Measurements from ENCODE around the gene DHCR24.

DHCR24 gene

GRCh38 chr1:54906586-54906985 is 19.6 kb upstream of the DHCR24 start:
- no peak for DNase-seq (ENCODE audit: low read depth)
- TF ChIP-seq CTCF (IDR thresholded peaks at IDR 0.05; ENCODE audit: control insufficient read depth, extremely low read depth, insufficient read depth) = no peak
- H3K4me3 ChIP-seq (ENCODE audit: low read depth, low read length) = no peak overlapping the region

- peak; percentile 90 for DNase-seq (ENCODE audit: low read depth)
- no peak for TF ChIP-seq CTCF (IDR thresholded peaks at IDR 0.05; ENCODE audit: control insufficient read depth, extremely low read depth, insufficient read depth)
- no peak overlapping the region for H3K4me3 ChIP-seq (ENCODE audit: low read depth, low read length)
Measured at GRCh38 chr1:54904476-54905048, 17.6 kb upstream of the DHCR24 start.

- no peak overlapping the region for H3K4me3 ChIP-seq (ENCODE audit: low read depth, low read length)
- DNase-seq (ENCODE audit: low read depth) = no peak
- TF ChIP-seq CTCF (IDR thresholded peaks at IDR 0.05; ENCODE audit: control insufficient read depth, extremely low read depth, insufficient read depth) = no peak
Measured at GRCh38 chr1:54894271-54894670, 7.3 kb upstream of the DHCR24 start.

- no peak for TF ChIP-seq CTCF (IDR thresholded peaks at IDR 0.05; ENCODE audit: control insufficient read depth, extremely low read depth, insufficient read depth)
- DNase-seq (ENCODE audit: low read depth) = no peak
- no peak overlapping the region for H3K4me3 ChIP-seq (ENCODE audit: low read depth, low read length)
Measured at GRCh38 chr1:54892586-54892985, 5.6 kb upstream of the DHCR24 start.

GRCh38 chr1:54889132-54889725 is 2.2 kb upstream of the DHCR24 start:
- TF ChIP-seq CTCF (IDR thresholded peaks at IDR 0.05; ENCODE audit: control insufficient read depth, extremely low read depth, insufficient read depth) = no peak
- H3K4me3 ChIP-seq (ENCODE audit: low read depth, low read length) = no peak overlapping the region
- no peak for DNase-seq (ENCODE audit: low read depth)

GRCh38 chr1:54888080-54888733 is 1.2 kb upstream of the DHCR24 start:
- TF ChIP-seq CTCF (IDR thresholded peaks at IDR 0.05; ENCODE audit: control insufficient read depth, extremely low read depth, insufficient read depth) = no peak
- H3K4me3 ChIP-seq (ENCODE audit: low read depth, low read length) = peak overlapping the region; percentile 81
- DNase-seq (ENCODE audit: low read depth) = peak; percentile 80
